Measurements from ENCODE around the gene PRXL2A.

Gene PRXL2A

DNA sequence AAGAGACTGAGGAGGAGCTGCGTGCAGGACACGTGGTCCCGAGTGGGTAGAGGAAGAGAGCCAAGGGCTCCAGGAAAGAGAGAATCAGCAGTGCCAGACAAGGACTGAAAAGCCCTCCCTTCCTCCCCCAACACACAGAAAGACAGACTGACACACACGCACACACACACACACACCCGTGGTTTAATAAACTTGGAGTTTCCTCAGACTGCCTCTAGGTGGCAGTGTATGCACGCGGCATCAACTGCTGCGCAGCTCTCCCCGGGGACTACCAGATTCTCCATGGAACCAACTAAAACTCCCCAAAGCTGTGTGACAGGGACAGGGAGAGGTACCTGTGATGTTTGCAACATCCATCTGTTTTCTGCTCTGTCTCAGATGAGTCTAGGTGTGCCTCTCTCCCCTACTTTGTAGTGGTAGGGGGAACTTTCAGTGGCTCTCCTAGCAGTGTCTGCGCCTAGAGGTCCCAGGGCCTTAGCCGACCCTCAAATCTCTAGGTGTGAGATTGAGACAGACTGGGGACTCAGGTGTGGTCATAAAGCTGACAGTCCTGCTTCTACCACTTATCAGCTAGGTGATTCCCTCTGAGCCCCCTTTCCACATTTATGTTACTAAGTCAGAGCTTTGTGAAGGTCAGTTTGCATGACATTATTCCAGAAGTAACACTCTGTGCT is 36.4 kb downstream of the PRXL2A start:
- TF ChIP-seq, protein P1, sequence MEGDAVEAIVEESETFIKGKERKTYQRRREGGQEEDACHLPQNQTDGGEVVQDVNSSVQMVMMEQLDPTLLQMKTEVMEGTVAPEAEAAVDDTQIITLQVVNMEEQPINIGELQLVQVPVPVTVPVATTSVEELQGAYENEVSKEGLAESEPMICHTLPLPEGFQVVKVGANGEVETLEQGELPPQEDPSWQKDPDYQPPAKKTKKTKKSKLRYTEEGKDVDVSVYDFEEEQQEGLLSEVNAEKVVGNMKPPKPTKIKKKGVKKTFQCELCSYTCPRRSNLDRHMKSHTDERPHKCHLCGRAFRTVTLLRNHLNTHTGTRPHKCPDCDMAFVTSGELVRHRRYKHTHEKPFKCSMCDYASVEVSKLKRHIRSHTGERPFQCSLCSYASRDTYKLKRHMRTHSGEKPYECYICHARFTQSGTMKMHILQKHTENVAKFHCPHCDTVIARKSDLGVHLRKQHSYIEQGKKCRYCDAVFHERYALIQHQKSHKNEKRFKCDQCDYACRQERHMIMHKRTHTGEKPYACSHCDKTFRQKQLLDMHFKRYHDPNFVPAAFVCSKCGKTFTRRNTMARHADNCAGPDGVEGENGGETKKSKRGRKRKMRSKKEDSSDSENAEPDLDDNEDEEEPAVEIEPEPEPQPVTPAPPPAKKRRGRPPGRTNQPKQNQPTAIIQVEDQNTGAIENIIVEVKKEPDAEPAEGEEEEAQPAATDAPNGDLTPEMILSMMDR (IDR thresholded peaks at IDR 0.05; ENCODE audit: insufficient read depth, low read length) = peak; percentile 82
- TF ChIP-seq SPI1 (IDR thresholded peaks at IDR 0.05; ENCODE audit: borderline replicate concordance, low read depth) = no peak
- H3K27me3 ChIP-seq (ENCODE audit: insufficient read depth, poor library complexity, severe bottlenecking) = no peaks in the 10 kb centered on the region
- DNase-seq (ENCODE audit: low read depth in 1 of 2, low spot score in 1 of 2) = peak; percentile 71 to 77
- H3K4me3 ChIP-seq (replicated peaks; ENCODE audit: insufficient read depth, low read length) = no peak overlapping the region
- H3K27ac ChIP-seq (replicated peaks) = no peak overlapping the region

DNA sequence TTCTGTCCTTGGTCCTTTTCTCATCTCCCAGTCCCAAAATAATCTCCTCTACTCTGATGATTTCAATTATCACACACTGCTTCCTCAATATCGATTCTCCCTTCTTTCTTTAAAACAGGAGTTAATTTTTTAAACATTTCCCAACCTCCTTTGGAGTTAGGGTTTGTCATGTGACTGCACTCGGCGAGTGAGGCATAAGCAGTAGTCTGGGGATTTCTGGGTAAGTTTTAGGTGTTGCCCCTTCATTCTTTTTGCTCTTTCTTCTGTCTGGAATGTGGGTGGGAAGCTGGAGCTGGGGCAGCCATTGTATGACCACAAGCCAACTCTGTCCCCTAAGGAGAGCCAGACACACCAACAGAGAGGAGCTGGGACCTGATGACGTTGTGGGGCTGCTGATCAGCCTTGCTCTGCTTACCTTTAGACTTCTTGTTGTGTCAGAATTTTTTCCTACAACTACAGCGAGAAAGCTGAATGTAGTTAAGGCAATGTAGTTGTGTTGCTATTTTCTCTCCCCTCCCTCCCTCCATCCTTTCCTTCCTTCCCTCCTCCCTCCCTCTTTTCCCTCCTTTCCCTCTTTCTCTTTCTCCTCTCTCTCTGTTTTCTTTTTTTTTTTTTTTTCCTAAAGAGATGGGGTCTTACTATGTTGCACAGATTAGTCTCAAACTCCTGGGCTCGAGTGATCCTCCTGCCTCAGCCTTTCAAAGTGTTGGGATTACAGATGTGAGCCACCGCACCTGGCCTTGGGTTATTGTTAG is 39.3 kb downstream of the PRXL2A start:
- TF ChIP-seq, protein P2, sequence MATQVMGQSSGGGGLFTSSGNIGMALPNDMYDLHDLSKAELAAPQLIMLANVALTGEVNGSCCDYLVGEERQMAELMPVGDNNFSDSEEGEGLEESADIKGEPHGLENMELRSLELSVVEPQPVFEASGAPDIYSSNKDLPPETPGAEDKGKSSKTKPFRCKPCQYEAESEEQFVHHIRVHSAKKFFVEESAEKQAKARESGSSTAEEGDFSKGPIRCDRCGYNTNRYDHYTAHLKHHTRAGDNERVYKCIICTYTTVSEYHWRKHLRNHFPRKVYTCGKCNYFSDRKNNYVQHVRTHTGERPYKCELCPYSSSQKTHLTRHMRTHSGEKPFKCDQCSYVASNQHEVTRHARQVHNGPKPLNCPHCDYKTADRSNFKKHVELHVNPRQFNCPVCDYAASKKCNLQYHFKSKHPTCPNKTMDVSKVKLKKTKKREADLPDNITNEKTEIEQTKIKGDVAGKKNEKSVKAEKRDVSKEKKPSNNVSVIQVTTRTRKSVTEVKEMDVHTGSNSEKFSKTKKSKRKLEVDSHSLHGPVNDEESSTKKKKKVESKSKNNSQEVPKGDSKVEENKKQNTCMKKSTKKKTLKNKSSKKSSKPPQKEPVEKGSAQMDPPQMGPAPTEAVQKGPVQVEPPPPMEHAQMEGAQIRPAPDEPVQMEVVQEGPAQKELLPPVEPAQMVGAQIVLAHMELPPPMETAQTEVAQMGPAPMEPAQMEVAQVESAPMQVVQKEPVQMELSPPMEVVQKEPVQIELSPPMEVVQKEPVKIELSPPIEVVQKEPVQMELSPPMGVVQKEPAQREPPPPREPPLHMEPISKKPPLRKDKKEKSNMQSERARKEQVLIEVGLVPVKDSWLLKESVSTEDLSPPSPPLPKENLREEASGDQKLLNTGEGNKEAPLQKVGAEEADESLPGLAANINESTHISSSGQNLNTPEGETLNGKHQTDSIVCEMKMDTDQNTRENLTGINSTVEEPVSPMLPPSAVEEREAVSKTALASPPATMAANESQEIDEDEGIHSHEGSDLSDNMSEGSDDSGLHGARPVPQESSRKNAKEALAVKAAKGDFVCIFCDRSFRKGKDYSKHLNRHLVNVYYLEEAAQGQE (IDR thresholded peaks at IDR 0.05; ENCODE audit: insufficient replicate concordance, low read depth) = no peak
- TF ChIP-seq SPI1 (IDR thresholded peaks at IDR 0.05; ENCODE audit: borderline replicate concordance, low read depth) = no peak
- no peak for TF ChIP-seq GABPA (IDR thresholded peaks at IDR 0.05; ENCODE audit: low read depth)
- TF ChIP-seq POLR2AphosphoS5 (IDR thresholded peaks at IDR 0.05; ENCODE audit: low read depth) = no peak
- TF ChIP-seq, protein P1 (IDR thresholded peaks at IDR 0.05; ENCODE audit: insufficient read depth, low read length) = no peak
- no peak for DNase-seq (ENCODE audit: low read depth in 1 of 2, low spot score in 1 of 2)
- Histone ChIP-seq H3K27ac (replicated peaks) (no peak overlapping the region), H3K4me3 (replicated peaks; ENCODE audit: insufficient read depth, low read length) (no peak overlapping the region), H3K27me3 (ENCODE audit: insufficient read depth, poor library complexity, severe bottlenecking) (no peaks in the 10 kb centered on the region)

DNA sequence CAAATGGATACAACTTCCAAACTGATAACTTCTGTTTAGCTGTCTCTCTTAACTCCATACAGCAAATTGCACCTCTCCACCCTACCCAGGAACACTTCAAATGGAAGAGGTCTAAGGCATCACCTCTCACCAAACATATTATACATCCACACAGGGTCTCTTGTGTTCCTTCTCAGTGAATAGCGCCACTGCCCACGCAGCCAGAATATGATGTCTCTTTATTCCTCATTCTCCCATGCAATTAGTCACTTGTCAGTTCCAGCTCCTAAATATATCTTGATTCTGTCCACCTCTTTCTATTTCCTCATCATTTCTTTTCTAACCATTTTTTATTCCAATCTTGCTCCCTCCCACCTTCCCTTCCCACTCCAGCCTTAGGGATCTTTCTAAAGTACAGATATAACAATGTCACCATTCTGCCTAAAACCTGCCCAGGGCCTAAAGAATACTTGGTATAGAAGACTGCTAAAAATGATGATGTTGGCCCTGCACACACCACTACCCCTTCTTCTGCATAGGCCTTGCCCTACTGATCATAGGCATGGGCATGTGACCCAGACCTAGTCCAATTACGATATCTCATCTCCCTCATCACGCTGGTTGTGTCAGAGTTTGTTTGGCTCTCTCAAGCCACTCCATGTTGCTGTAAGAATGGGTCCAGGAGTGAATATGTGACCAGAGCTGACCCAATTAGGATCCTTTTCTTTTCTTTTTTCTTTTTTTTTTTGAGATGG is 40.0 kb downstream of the PRXL2A start:
- DNase-seq (ENCODE audit: low read depth in 1 of 2, low spot score in 1 of 2) = no peak
- H3K4me3 ChIP-seq (replicated peaks; ENCODE audit: insufficient read depth, low read length) = no peak overlapping the region
- TF ChIP-seq, protein P2 (IDR thresholded peaks at IDR 0.05; ENCODE audit: insufficient replicate concordance, low read depth) = no peak
- H3K27me3 ChIP-seq (ENCODE audit: insufficient read depth, poor library complexity, severe bottlenecking) = no peaks in the 10 kb centered on the region
- H3K27ac ChIP-seq (replicated peaks) = no peak overlapping the region

DNA sequence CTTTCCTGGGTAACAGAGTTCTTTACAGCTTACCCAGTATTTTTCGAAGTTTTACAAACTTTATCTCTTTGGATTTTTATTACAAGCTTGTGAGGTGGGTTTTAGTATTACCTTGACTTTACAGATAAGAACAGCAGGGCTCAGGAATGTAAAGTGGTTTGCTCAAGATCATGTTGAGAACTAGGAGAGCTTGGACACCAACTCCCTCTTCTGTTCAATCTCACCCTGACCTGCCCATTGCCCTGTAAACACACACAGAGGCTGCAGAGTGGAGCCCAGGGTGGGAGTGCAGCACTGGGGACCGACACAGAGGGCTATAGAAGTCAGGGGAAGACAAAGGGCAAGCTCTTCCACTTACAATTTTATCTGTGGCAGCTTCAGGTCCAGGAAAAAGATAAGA is 41.2 kb downstream of the PRXL2A start:
- H3K27ac ChIP-seq (replicated peaks) = no peak overlapping the region
- H3K27me3 ChIP-seq (ENCODE audit: insufficient read depth, poor library complexity, severe bottlenecking) = no peaks in the 10 kb centered on the region
- no peak overlapping the region for H3K4me3 ChIP-seq (replicated peaks; ENCODE audit: insufficient read depth, low read length)
- no peak for DNase-seq (ENCODE audit: low read depth in 1 of 2, low spot score in 1 of 2)
- TF ChIP-seq SPI1 (IDR thresholded peaks at IDR 0.05; ENCODE audit: borderline replicate concordance, low read depth) = no peak
- TF ChIP-seq, protein P1 (IDR thresholded peaks at IDR 0.05; ENCODE audit: insufficient read depth, low read length) = no peak
- no peak for TF ChIP-seq GABPA (IDR thresholded peaks at IDR 0.05; ENCODE audit: low read depth)

Measured in HL-60 (cell line).